ENCODE measurements around the gene PPM1M. TPM values are rescaled to one million over a fixed set of nuclear protein-coding genes. Genes with fewer than 3 reads are reported as not detected.

Gene PPM1M
- polyA plus RNA-seq, 1 of the 3 experiments (the other 2 are of a cell fraction) = 19.2 TPM

DNA sequence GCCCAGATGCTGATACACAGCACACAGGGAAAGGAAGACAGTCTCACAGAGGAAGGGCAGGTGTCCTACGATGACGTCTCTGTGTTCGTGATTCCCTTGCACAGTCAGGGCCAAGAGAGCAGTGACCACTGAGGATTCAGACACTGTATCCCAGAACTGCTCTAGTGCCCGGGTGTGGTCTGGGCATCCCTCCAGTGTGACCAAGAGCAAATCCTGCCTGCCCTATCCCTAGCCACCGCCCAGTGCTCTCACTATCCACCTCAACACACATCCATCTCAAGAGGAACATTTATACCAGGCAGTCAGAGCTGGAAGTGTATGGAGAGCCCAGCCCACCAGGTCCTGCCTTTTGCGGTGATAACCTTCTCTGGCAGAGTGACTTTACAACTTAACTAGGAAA lies 4.1 kb downstream of the PPM1M start (continued):
- TF ChIP-seq, protein P1, sequence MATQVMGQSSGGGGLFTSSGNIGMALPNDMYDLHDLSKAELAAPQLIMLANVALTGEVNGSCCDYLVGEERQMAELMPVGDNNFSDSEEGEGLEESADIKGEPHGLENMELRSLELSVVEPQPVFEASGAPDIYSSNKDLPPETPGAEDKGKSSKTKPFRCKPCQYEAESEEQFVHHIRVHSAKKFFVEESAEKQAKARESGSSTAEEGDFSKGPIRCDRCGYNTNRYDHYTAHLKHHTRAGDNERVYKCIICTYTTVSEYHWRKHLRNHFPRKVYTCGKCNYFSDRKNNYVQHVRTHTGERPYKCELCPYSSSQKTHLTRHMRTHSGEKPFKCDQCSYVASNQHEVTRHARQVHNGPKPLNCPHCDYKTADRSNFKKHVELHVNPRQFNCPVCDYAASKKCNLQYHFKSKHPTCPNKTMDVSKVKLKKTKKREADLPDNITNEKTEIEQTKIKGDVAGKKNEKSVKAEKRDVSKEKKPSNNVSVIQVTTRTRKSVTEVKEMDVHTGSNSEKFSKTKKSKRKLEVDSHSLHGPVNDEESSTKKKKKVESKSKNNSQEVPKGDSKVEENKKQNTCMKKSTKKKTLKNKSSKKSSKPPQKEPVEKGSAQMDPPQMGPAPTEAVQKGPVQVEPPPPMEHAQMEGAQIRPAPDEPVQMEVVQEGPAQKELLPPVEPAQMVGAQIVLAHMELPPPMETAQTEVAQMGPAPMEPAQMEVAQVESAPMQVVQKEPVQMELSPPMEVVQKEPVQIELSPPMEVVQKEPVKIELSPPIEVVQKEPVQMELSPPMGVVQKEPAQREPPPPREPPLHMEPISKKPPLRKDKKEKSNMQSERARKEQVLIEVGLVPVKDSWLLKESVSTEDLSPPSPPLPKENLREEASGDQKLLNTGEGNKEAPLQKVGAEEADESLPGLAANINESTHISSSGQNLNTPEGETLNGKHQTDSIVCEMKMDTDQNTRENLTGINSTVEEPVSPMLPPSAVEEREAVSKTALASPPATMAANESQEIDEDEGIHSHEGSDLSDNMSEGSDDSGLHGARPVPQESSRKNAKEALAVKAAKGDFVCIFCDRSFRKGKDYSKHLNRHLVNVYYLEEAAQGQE (IDR thresholded peaks at IDR 0.05; ENCODE audit: low read depth, low read length) = no peak
- TF ChIP-seq, protein P2, sequence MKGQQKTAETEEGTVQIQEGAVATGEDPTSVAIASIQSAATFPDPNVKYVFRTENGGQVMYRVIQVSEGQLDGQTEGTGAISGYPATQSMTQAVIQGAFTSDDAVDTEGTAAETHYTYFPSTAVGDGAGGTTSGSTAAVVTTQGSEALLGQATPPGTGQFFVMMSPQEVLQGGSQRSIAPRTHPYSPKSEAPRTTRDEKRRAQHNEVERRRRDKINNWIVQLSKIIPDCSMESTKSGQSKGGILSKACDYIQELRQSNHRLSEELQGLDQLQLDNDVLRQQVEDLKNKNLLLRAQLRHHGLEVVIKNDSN (IDR thresholded peaks at IDR 0.05; ENCODE audit: borderline replicate concordance, low read depth) = no peak
- TF ChIP-seq GABPA (IDR thresholded peaks at IDR 0.05; ENCODE audit: low read depth) (no peak), RXRA (IDR thresholded peaks at IDR 0.05; ENCODE audit: borderline replicate concordance, low read depth) (no peak), TCF12 (IDR thresholded peaks at IDR 0.05) (no peak)
- TF ChIP-seq, protein P3, sequence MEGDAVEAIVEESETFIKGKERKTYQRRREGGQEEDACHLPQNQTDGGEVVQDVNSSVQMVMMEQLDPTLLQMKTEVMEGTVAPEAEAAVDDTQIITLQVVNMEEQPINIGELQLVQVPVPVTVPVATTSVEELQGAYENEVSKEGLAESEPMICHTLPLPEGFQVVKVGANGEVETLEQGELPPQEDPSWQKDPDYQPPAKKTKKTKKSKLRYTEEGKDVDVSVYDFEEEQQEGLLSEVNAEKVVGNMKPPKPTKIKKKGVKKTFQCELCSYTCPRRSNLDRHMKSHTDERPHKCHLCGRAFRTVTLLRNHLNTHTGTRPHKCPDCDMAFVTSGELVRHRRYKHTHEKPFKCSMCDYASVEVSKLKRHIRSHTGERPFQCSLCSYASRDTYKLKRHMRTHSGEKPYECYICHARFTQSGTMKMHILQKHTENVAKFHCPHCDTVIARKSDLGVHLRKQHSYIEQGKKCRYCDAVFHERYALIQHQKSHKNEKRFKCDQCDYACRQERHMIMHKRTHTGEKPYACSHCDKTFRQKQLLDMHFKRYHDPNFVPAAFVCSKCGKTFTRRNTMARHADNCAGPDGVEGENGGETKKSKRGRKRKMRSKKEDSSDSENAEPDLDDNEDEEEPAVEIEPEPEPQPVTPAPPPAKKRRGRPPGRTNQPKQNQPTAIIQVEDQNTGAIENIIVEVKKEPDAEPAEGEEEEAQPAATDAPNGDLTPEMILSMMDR (IDR thresholded peaks at IDR 0.05) = no peak

DNA sequence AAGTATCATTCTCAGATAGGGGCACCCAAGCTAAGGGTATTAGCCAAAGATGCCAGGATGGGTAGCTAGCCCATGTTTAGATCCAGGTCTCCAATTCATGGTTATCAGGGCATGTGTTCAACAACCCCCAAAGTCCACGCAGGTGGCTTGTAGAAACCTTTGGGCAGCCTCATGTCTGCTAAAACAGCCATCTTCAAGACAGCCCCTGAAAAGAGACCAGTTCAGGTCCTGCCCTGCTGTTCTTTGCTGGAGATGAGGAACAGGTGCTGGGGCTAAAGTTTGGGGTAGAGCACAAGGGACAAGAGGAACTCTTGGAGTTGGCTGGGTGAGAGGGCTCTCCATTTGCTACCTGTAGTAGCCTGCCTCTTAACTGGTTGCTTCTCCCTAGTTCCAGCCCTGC lies 4.6 kb downstream of the PPM1M start:
- ChIA-PET CTCF (interaction anchor here (1.0 to 1.9 kb wide), 4 partner anchors 10 to 248 kb away, joined by 3 to 6 read pairs (median 4); no protein-coding TSS in a partner anchor), POLR2A (interaction anchor here (2.6 kb wide), 1 partner anchor 28 kb away, joined by 23 read pairs; the partner anchor contains the start of gene WDR82)
- peaks cover 2 to 26% of the 10 kb centered on the region in 2 experiments; a peak in 2 of 4 replicates for H3K4me1 ChIP-seq (ENCODE audit: control insufficient read depth in 1 of 2, insufficient read depth in 2 of 2, low read depth in 1 of 2, low read length in 1 of 2)
- no peak for DNase-seq
- H3K27me3 ChIP-seq (ENCODE audit: insufficient read depth) = no peaks in the 10 kb centered on the region
- H3K9me2 ChIP-seq = no peaks in the 10 kb centered on the region
- H3K9me3 ChIP-seq = no peaks in the 10 kb centered on the region
- TF ChIP-seq EZH2phosphoT487 (IDR thresholded peaks at IDR 0.05; ENCODE audit: borderline replicate concordance, low read depth) (no peak), MEF2A (IDR thresholded peaks at IDR 0.05; ENCODE audit: borderline replicate concordance, low read depth) (no peak), RXRA (IDR thresholded peaks at IDR 0.05; ENCODE audit: borderline replicate concordance, low read depth) (no peak), FOXJ3 (CRISPR knock-in tag; IDR thresholded peaks at IDR 0.05) (no peak), RCOR1 (IDR thresholded peaks at IDR 0.05; ENCODE audit: low read length) (no peak), SMC3 (IDR thresholded peaks at IDR 0.05; ENCODE audit: low read depth, low read length) (no peak), CHD2 (IDR thresholded peaks at IDR 0.05; ENCODE audit: low read length, partially characterized antibody) (no peak), FOXM1 (IDR thresholded peaks at IDR 0.05; ENCODE audit: low read depth) (no peak), GATA2 (CRISPR knock-in tag; IDR thresholded peaks at IDR 0.05) (no peak), ELF1 (IDR thresholded peaks at IDR 0.05) (no peak), MXI1 (IDR thresholded peaks at IDR 0.05; ENCODE audit: low read depth, low read length) (no peak), TCF12 (IDR thresholded peaks at IDR 0.05) (no peak)
- TF ChIP-seq, protein P4, sequence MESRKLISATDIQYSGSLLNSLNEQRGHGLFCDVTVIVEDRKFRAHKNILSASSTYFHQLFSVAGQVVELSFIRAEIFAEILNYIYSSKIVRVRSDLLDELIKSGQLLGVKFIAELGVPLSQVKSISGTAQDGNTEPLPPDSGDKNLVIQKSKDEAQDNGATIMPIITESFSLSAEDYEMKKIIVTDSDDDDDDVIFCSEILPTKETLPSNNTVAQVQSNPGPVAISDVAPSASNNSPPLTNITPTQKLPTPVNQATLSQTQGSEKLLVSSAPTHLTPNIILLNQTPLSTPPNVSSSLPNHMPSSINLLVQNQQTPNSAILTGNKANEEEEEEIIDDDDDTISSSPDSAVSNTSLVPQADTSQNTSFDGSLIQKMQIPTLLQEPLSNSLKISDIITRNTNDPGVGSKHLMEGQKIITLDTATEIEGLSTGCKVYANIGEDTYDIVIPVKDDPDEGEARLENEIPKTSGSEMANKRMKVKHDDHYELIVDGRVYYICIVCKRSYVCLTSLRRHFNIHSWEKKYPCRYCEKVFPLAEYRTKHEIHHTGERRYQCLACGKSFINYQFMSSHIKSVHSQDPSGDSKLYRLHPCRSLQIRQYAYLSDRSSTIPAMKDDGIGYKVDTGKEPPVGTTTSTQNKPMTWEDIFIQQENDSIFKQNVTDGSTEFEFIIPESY (IDR thresholded peaks at IDR 0.05; ENCODE audit: borderline replicate concordance, low read depth) = no peak
- H3K9ac ChIP-seq = no peak overlapping the region
- no peak overlapping the region for H3K4me3 ChIP-seq (ENCODE audit: low read depth in 2 of 2, low read length in 1 of 2)
- 71% methylated on average over 1 of the region's 1 CpG for WGBS (ENCODE audit: low lambda C conversion rate)
- H3K36me3 ChIP-seq (replicated peaks in 1 of 2; ENCODE audit: control insufficient read depth in 1 of 2, insufficient read depth in 2 of 2, low read length in 1 of 2) = peaks cover 19 to 32% of the 10 kb centered on the region in 2 experiments
- H3K4me2 ChIP-seq = no peak overlapping the region
- H3K79me2 ChIP-seq (ENCODE audit: insufficient read depth) = peaks cover 3% of the 10 kb centered on the region
- peaks cover 31% of the 10 kb centered on the region for H3F3A ChIP-seq (replicated peaks; ENCODE audit: insufficient read depth)
- H3K27ac ChIP-seq (ENCODE audit: low read depth in 2 of 2, low read length in 1 of 2) = no peak overlapping the region
- no peak overlapping the region for H2AFZ ChIP-seq (ENCODE audit: low read depth)
- H4K20me1 ChIP-seq (ENCODE audit: insufficient read depth) = no peaks in the 10 kb centered on the region

Data from SK-N-SH (cell line).